ENCODE results near the gene VANGL1.

VANGL1 gene

DNA sequence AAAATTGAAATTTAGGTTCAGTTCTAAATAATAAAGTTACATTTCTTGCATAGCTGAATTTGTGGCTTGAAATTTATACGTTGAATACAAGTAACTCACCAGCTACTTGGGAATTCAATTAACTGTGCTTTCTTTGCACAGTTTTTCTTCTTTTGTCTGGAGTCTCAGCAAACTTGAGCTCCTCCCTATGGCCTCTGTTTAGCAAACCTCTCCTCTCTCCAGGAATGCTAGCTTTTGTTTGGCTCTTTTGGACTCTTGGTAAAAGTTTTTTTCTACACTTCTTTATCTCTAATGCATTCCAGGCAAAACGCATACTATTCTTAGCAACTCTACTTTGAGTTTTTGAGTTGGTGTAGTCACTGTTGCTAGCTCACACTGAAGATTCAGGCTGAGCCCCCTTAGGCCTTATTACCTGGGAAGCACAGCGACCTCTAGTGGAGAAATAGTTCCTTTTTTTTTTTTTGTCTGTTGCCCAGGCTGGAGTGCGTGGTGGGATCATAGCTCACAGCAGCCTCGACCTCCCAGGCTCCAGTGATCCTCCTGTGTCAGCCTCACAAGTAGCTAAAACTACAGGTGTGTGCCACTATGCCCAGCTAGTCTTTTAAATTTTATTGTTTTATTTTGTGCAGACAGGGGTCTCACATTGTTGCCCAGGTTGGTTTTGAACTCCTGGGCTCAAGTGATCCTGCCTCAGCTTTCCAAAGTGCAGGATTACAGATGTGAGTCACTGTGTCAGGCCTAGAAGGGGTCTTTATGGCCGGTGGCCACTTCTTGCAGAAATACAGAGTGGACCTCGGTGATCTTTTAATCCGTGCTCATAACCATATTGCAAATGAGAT lies 65.0 kb downstream of the VANGL1 start:
- DNase-seq = no peak

DNA sequence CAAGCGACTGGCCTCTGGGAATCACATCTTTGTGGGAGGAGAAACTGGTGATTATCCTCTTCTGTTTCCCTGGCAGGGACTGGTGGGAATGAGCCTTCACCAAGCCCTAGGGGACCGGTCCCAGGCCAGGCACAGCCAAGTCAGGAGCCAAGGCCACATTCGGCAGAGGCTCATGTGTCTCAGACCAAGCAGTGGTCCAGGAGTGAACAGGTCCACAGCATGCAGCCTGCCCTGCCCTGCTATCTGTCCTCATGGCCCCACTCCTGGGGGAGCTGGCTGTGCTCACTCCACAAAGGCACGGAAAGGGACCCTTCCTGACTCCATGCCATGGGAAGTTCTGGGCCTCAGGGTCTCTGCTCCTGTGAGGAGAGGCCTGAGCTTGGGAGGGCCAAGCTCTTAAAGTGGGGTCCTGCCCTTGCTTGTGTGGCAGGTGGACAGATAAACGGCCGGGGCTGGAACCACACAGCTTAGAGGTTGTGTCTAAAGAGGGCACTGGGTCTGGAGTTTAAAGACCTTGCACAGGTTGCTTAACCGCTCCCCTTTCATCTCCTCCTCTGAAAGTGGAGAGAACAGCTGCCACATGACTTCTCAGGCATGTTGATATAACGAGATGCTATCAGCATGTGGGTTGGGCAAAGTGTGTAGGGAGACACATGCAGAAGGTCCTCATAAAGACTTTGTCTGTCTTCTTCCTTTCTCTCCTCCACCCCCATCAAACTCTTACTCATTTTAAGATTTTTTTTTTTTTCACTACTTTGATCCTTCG lies 69.3 kb downstream of the VANGL1 start:
- DNase-seq = no peak

DNA sequence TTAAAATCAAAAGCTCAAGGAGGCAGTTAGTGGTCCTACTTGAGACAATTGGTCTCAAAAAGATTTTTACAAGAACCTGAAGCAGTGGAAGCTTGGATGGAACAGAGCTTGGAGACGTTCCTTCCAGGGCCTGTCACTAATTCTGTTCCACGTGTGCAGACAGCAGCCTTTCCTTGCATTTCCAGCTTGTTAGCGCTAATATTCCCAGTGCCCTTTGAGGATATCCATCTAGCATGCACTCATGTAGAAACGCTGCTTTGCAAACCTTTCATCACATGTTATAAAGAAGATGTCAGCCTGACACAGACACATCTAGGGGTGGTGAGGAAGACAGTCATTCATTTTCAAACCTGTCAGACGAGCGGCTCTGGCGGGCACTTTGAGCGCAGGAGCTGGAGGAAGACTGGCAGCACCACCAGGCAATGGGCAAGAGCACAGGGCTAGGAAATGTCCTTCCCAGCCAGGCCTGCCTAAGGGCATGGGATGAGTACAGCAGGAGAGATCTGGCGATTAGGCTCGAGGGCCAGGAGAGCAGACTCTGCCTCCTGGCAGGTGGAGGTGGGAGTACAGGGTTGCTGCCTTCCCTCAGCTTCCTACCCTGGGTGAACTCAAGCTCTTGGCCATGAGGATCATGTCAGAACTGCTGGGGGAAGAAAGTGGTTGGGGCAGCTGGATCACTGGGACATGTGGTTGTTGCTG lies 71.3 kb downstream of the VANGL1 start:
- DNase-seq = no peak

DNA sequence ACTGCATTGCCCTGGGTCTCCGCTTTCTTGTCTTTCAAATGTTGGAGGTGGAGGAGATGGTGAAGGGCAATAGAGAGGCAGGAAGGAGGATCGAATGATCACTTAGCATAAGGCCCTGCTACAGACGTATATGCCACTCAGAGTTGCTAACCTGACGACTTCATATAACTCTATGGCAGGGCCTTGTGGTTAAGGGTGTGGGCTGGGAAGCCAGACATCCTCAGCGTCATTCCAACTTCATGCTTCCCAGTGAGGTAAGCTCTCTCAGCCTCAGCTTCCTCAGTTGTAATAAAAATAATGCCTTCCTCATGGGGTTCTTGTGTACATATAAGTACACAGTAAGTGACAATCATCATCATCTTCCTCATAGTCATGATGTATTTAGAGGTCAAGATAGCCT lies 72.1 kb downstream of the VANGL1 start:
- DNase-seq = no peak

DNA sequence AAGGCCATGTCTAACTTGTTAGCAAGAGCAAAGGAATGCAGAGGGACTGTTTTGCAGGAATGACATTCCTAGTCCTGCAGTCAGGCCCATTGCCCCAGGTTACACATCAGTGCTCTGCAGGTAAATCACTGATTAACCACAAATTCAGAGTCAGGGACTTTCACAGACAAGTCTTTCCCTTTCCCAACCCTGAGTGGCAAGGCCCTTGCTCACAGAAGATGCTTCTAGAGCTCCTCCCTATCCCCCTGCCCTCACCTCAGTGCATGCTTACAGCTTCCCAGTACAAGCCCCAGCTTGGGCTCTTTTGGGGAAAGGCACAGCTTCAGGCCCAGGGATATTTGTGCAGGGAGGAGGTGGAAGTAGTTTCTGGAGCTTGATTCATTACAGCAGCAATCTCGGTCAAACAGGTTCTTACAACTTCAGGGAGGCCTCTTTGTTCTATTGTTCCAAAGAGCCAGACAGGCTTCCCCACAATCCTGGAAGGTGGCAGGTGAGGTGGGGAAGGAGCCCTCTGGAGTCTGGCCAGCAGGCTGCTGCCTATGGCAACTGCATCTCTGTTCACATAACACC lies 72.9 kb downstream of the VANGL1 start:
- DNase-seq = no peak

DNA sequence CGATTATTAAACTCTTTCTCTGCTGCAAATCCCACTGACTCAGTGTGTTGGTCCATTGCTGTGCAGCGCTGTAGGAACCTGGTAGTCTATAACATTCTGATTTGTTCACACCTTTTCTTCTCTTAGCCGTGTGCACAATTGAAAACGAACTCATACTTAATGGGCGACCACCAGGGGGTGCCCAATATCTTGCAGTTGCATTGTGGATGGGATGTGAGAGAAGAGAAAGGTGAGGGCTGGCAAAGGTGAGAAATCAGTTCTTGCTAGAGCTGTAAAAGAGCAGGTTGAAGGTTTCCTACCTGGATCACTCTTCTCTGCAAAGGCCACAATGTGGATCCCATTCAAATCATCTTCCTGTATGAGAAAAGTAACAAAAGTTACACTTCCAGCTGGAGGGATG lies 75.8 kb downstream of the VANGL1 start:
- DNase-seq = no peak

DNA sequence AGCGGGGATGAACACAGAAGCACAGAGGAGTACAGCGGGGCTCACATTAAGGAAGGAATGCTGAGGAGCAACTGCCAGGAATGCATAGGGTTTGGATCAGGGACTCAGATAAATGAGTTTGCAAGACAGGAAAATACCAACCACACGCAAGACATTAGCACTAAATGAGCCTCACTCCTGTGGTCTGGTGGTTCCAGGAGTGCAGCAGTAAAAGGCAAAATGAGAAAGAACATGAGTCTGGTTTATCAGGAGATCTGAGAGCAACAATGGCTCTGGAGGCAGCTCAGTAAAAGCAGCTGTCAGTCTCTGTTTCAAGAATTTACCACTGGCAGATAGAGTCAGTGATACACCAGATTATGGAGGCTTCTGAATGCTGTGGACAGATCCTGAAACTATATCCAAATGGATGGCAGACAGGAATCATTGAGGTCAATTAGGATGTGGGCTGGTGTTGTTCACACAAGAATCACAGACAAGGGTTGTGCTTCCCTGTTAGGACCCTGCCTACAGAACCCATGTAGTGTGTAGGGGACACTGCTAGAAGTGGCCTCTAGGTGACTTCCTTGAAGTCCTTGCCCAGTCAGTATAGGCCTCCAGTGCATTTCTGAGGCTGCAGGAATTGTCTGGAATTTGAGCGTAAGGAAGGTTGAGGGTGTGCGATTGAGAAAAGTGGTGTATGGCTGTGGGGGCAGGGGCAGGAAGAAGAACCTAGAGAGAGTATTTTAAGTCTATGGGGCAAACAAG lies 76.4 kb downstream of the VANGL1 start:
- no peak for DNase-seq

DNA sequence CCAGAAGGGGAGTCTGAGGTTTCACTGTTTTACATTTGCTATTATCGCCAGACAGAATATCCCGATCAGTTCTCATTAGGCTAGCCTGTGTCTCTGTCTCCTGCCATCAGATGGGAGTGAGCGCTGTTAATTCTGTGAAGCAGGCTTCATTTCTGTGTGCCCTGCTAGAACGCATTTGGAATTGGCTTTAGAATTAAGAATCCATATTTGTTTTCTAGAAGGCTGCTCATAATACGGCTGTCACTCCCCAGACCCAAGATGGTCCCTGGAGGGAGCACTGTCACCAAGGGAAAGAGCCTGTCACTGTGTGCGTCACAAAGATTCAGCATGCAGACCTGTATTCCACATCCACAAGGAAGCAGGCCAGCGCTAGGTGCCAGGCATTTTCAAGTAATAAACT lies 77.5 kb downstream of the VANGL1 start:
- no peak for DNase-seq

DNA sequence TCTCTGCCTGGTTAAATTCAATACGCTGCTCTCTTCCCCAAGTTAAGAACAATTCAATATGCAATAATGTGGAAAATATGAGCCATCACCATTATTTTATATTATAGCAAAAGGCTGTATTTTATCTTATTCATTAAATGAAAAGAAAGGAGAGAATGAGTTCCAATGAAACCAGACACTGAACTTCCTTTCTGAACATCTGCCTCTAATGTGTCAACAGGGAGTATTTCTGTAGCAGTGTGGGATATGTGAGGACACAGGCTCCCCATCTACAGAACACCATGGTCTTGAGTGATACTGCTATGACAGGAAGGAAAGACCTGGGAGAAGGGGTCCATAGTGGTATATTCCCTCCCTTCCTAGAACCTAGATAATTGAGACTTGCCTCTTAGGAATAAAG lies 80.5 kb downstream of the VANGL1 start:
- no peak for DNase-seq

DNA sequence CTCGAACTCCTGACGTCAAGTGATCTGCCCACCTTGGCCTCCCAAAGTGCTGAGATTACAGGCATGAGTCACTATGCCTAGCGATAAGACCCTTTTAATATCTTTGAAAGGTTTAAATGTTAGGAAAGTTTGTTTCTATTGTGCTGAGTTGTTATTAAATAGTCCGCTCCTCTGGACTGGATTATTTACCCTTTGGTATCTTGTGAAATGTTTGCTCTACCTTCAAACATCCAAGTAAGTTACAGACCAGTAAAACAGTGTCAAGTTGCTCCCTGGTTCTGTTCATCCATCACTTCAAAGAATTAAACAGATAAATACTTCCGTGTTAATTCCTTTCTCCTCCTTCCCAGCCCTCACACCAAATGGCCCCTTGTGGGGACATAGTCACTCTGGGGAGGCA lies 82.0 kb downstream of the VANGL1 start:
- DNase-seq = no peak

DNA sequence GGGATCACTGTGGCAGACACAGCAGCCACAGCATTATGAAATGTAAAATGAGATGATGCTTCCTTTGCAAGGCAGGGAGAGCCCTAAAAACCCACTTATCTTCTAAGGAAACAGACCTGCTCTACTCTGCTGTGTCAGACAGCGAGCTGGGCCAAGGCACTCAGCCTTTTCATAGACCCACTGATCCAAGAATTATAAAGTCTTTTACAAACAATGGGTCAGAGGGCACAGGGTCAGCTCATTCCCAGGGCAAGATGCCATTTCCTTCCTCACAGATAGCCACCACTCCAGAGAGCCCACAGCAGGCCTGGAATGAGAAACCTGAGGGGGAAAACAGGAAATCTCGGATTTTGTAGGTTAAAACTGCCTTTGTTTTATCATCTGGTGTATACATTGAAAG lies 83.8 kb downstream of the VANGL1 start:
- no peak for DNase-seq

DNA sequence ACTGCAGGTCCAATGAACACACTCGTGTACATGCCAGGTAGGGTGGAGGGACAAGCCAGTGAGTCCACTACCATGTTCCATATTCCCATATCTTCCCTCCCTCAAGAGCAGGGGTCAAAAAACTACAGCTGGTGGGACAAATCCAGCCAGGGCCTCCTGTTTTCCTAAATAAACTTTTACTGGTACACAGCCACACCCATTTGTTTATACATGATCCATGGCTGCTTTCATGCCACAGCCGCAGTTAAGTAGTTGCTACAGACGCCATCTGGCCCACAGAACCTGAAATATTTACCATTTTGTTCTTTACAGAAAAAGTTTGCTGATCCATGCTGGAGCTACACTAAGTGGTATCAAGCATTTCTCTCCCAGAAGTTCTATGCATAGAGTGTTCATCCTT lies 84.4 kb downstream of the VANGL1 start:
- no peak for DNase-seq

DNA sequence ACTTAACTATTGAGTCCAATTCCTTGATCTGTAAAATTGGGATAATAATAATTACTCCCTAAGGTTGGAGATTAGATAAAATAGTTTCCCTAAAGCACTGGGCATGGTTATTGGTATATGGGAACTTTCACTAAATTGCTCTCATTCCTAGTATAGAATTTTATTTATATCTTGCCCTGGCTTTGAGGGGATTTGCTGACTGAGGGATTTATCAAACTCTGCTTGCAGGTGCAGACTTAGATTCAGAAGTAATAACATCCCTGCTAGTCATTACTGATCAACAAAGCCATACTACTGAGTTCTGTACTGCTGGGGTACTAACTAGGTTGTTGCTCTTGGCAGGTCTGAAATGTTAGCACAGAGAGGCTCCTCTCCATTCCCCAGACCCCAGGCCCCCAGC lies 84.8 kb downstream of the VANGL1 start:
- no peak for DNase-seq

DNA sequence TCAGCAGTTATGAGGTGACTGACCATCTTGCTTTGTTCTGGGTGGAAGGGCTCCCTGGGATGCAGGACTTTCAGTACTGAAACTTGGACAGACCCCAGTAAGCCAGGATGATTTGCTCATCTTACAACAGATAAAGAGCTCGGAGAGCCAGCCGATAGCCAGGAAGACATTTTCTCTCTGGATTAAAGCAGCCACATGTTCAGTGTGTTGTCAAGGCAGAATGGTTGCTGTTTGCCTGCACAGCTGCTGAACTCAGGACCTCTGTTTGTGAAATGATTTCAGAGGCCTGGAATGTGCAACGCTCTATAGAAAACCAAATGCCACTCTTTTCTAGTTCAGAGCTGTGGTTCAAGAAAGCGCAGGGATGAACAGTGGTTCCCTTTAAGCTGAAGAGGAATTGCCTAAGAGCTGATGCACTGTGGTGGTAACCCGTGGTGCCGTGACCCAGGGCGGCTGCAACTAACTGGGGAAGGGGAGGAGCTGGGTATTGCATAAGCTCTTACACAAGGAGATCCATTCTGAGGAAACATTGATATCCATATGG lies 86.0 kb downstream of the VANGL1 start:
- no peak for DNase-seq

DNA sequence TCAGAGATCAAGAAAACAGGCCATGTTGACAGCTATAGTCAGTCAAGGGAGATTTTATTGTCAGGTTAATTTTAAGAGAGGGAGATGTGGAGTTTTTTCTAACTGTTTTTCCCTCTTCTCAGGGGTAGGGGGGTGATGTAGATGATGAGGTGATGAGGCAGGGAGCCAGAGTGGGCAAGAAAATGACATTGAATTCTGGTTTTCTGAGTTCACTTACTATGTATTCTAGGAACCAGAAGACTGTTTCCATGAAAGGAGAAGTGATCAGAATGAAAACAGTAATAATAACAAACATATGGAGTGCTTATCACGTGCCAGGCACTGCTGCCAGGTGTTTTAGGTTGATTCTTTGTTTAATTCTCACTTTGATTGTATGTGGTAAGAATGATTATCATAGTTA lies 86.6 kb downstream of the VANGL1 start:
- no peak for DNase-seq

DNA sequence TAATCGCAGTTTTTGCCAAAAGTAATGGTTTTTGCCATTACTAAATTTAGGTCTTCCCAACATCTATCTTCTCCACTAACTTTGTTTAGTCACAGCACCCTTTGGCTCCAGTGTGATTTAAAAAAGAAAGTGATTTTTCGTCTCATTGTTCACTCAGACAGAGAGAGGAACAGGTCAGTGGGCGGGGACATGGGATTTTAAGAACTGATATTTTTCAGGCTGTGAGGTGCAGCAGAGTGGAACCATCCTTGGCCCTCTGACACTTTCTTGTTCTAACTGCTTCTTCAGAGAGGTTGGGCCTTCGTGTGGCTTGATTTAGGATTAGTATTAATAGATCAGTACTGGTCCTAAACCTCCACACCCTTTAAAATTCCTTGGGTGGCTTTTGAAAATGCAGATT lies 88.0 kb downstream of the VANGL1 start:
- no peak for DNase-seq

DNA sequence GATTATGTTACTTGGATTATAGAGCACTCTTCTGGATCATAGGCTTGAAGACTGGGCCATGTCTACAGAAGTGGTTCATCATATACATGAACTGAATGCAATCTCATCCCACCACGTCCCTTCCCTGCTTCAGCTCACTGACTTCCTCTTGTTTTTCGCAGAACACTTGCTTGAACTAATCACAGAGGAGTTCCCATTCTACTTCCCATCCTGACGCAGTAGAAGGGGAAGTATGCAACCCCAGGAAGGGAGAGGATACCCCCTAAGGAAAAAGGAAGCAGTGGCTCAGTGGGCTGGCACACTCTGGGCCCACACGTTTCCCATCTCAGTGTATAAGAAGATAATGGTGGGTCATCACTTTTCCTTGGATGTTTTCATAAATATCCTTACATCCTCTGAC lies 90.5 kb downstream of the VANGL1 start:
- no peak for DNase-seq

DNA sequence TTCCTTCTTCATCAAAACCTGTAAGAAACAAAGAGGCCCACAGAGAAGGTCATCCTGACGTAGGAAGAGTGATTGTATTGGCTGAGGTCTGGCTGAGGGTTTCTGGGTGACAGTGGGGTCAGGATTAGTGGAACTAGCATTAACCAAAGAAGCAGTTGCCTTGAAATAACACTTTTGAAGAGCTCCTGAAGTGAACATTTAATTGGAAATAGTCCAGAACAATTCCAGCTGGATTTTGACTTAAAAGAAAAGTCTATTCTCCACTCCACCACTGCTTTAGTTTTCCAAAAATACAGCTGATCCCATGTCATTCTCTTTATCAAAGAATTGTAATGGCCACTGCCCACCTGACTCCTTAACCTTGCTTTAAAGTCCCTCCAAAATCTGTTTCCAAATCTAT lies 99.0 kb downstream of the VANGL1 start:
- no peak for DNase-seq

DNA sequence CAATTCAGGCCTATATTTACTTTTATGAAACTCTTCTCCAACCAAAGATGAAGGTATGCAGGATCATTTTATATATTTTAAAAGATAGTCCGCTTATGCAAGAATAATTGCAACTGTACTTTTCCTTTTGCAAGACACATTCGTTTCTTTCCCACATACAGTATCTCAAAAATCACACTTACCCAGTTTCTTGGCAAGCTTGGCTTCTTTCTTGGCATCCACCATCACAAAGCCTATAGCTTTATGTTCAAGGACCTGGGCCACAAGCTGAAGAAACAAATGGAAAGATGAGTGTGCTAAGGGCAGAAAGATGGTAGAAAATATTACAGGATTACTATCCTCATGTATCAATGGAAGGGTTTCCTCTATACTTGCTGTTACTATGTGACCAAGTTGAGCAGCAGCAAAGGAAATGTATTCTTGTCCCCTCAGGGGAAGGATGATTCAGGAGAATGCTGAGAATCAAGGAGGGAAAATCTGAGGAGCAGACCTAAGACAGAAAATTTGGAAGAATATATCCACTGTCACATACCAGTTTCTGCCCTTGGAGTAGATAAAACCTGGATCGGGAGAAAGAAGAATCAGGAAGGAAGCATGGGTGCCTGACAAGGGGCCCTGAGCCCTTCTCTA lies 103.0 kb downstream of the VANGL1 start:
- DNase-seq = no peak

DNA sequence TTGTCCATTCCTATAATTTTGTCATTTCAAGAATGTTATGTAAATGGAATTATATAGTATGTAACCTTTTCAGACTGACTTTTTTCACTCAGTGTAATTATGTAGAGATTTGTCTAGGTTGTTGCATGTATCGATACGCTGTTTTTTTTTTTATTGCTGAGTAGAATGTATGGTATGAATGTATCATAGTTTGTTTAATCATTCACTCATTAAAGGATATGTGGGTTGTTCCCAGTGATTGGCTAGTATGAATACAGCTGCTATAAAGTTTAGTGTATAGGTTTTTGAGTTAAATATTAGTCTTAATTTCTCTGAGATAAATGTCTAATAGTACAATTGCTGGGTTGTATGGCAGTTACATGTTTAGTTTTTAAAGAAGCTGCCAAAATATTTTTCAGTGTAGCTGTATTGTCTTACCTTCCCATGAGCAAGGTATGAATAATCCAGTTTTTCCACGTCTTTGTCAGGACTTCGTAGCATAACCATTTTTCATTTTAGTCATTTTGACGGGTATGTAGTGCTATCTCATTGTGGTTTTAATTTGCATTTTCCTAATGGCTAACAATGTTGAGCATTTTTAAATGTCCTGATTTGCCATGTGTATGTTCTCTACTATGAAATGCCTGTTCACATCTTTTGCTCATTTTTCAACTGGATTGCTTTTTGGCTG lies 104.4 kb downstream of the VANGL1 start:
- DNase-seq = no peak
